ENCODE measurements around the gene ZNF764. TPM values are rescaled to one million over a fixed set of nuclear protein-coding genes. Genes with fewer than 3 reads are reported as not detected.
A peak's percentile ranks its signal among the peaks of the same experiment; 100 is the strongest.

ZNF764 gene
- total and polyA plus RNA-seq, 9 of the 15 experiments (the other 6 are each of a cell fraction or from before 2014, with no cell fraction given), result 0.69 to 10.1 (median 4.1) TPM

DNA sequence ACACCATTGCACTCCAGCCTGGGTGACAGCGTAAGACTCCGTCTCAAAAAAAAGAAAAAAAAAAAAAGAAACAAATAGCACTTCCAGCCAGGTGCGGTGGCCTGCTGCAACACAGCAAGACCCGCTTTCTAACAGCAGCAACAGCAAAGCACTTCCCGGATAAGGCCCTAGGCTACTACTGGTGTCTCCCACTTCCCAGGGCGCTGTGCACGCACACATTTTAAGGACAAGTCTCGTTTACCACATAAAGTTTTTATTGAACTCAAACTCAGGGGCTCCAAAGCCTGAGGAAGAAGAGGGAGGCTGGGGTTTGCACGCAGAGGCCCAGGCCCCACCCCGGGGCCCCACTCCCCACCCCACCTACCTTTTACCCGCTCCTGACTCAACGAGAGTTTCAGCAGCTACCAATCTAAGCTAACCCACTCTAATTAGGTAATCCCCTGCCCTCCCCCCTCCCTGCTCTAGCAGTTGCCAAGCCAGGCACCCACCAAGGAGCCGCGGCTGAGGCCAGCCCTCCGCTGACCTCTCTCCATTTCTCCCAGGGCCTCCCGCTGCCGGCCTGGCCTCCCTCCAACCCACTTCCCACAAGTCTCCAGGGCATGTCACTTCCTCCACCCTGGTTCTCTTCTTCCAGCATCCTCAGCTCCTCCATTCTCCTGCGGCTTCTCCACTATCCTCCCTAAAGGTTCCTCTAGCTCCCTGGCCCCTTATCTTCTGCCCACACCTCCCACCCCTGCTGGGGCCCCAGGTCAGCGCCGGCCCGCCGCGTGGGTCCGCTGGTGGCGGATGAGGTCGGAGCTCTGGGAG lies 34.2 kb downstream of the ZNF764 start (continued):
- TF ChIP-seq RBFOX2 (IDR thresholded peaks at IDR 0.05; ENCODE audit: low read depth, low read length), result peak; percentile 36; the same call in 1 of the 2 replicates
- TF ChIP-seq ZEB2 (IDR thresholded peaks at IDR 0.05), result peak; percentile 29; the same call in 1 of the 2 replicates
- no peak for TF ChIP-seq XRCC3 (IDR thresholded peaks at IDR 0.05)
- TF ChIP-seq HNRNPLL (IDR thresholded peaks at IDR 0.05; ENCODE audit: low read depth, low read length, poor library complexity, severe bottlenecking), result peak; percentile 59
- TF ChIP-seq, protein P1, sequence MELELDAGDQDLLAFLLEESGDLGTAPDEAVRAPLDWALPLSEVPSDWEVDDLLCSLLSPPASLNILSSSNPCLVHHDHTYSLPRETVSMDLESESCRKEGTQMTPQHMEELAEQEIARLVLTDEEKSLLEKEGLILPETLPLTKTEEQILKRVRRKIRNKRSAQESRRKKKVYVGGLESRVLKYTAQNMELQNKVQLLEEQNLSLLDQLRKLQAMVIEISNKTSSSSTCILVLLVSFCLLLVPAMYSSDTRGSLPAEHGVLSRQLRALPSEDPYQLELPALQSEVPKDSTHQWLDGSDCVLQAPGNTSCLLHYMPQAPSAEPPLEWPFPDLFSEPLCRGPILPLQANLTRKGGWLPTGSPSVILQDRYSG (tag; conservative IDR thresholded peaks at IDR 0.05; ENCODE audit: low read depth), result no peak
- no peak for TF ChIP-seq EZH2 (IDR thresholded peaks at IDR 0.05; ENCODE audit: borderline replicate concordance, low read depth, low read length)
- TF ChIP-seq ATF6 (CRISPR knock-in tag; IDR thresholded peaks at IDR 0.05), result no peak
- no peak for TF ChIP-seq ZNF143 (CRISPR knock-in tag; IDR thresholded peaks at IDR 0.05)
- peak; percentile 30; the same call in 1 of the 2 replicates for TF ChIP-seq TEAD4 (IDR thresholded peaks at IDR 0.05; ENCODE audit: low read length)
- no peak for TF ChIP-seq TEAD4 (CRISPR knock-in tag; IDR thresholded peaks at IDR 0.05; ENCODE audit: borderline replicate concordance)
- peak; percentile 29 for TF ChIP-seq KDM5B (IDR thresholded peaks at IDR 0.05; ENCODE audit: insufficient replicate concordance, low read depth, low read length)
- TF ChIP-seq ZBTB2 (IDR thresholded peaks at IDR 0.05), result peak; percentile 44; the same call in 1 of the 2 replicates
- TF ChIP-seq ESRRA (IDR thresholded peaks at IDR 0.05; ENCODE audit: borderline replicate concordance, low read depth), result no peak
- TF ChIP-seq MED1 (CRISPR knock-in tag; IDR thresholded peaks at IDR 0.05; ENCODE audit: borderline replicate concordance), result no peak
- no peak for TF ChIP-seq LARP7 (IDR thresholded peaks at IDR 0.05)
- no peak for TF ChIP-seq PML (IDR thresholded peaks at IDR 0.05; ENCODE audit: low read length)
- TF ChIP-seq CXXC5 (CRISPR knock-in tag; IDR thresholded peaks at IDR 0.05), result peak; percentile 31; the same call in 1 of the 2 replicates
- TF ChIP-seq SAP30 (IDR thresholded peaks at IDR 0.05; ENCODE audit: borderline replicate concordance, insufficient read depth, low read depth, low read length, poor library complexity, severe bottlenecking), result no peak
- TF ChIP-seq STAG1 (CRISPR knock-in tag; IDR thresholded peaks at IDR 0.05; ENCODE audit: borderline replicate concordance), result no peak
- TF ChIP-seq GABPB1 (CRISPR knock-in tag; IDR thresholded peaks at IDR 0.05), result no peak
- TF ChIP-seq, protein P2, sequence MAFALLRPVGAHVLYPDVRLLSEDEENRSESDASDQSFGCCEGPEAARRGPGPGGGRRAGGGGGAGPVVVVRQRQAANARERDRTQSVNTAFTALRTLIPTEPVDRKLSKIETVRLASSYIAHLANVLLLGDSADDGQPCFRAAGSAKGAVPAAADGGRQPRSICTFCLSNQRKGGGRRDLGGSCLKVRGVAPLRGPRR (CRISPR knock-in tag; IDR thresholded peaks at IDR 0.05), result no peak

Data from K562 (cell line).